ENCODE data around the gene CRYL1. TPM values are rescaled to one million over a fixed set of nuclear protein-coding genes. Genes with fewer than 3 reads are reported as not detected.

CRYL1 gene
- total and polyA plus RNA-seq, 2 of the 8 experiments (the other 6 are each of a cell fraction or from before 2014, with no cell fraction given): 1.9 to 6.4 TPM

DNA sequence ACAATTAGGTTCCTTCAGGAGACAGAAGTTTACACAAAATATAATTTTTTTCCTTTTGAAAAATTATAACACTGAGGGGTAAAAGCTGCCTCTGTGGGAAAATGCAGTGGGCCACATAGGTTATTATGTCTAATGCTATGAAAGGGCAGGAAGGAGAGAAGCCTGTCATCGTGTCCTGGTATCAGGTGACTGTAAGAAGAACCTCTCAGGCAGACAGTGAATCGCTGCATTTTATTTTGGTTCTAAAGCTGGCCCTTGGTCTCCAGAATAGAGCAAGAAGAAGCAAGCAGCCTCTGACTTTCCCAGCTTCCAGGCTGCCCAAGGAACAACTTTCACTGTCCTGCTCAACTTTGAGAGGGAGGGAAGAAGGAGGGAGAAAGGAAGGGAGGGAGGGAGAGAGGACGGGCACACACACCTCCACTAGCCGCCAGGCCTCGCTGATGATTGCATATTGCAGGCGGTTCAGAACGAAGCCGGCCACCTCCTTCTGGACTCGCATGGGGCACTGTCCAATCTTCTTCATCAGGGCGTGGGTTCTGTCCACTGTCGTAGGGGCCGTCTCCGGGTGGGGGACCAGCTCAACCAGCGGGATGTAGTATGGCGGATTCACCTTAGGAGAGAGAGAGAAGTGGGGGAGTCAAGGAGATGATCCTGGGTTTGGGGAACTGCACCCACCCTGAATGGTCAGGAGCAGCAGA, 93.8 kb downstream of the CRYL1 start:
- no peak overlapping the region for H4K5ac ChIP-seq (ENCODE audit: insufficient read length, low read depth, low read length)
- no peak overlapping the region for H3K23ac ChIP-seq (ENCODE audit: insufficient read length)
- no peak overlapping the region for H3K9ac ChIP-seq (replicated peaks in 1 of 4; ENCODE audit: extremely low read depth in 1 of 4, low read depth in 3 of 4, low read length in 3 of 4)
- H2BK12ac ChIP-seq (ENCODE audit: low read depth, low read length): no peak overlapping the region
- H3K79me1 ChIP-seq (ENCODE audit: low read depth, low read length): no peaks in the 10 kb centered on the region; the same call in 1 of the 2 replicates
- no peaks in the 10 kb centered on the region for H3K9me3 ChIP-seq (ENCODE audit: insufficient read depth in 2 of 2, low read depth in 1 of 2, low read length in 1 of 2)
- no peak overlapping the region for H2BK120ac ChIP-seq (replicated peaks; ENCODE audit: low read depth, low read length)
- ChIA-PET CTCF (ENCODE audit: partially characterized antibody) (interaction anchor here (1.1 kb wide), 2 partner anchors 9 to 99 kb away, joined by 3 read pairs; no protein-coding TSS in a partner anchor), POLR2A (ENCODE audit: partially characterized antibody) (no interaction called here)
- no peak overlapping the region for H3K56ac ChIP-seq (replicated peaks; ENCODE audit: insufficient read length, low read depth, low read length)
- no peak overlapping the region for H2AK5ac ChIP-seq (ENCODE audit: low read depth, low read length)
- no peak overlapping the region for H4K91ac ChIP-seq (replicated peaks; ENCODE audit: insufficient read length, low read length)
- FAIRE-seq (no peak), DNase-seq (ENCODE audit: low read depth in 1 of 2, low spot score in 2 of 2) (no peak)
- no peak overlapping the region for H3K4me2 ChIP-seq (ENCODE audit: insufficient read depth in 1 of 2, low read depth in 2 of 2, low read length in 2 of 2)
- no peak overlapping the region for H3K18ac ChIP-seq (ENCODE audit: extremely low read depth, low read length)
- H3K27ac ChIP-seq (ENCODE audit: low read depth, low read length): no peak overlapping the region
- H3K79me2 ChIP-seq (ENCODE audit: control insufficient read depth in 1 of 2, insufficient read depth in 2 of 2, low read length in 2 of 2): no peaks in the 10 kb centered on the region
- H3K4me1 ChIP-seq (replicated peaks in 1 of 4; ENCODE audit: control insufficient read depth in 3 of 4, insufficient read depth in 4 of 4, low read length in 3 of 4): no peaks in the 10 kb centered on the region; a peak in 2 of 7 replicates
- 90% methylated on average over 15 of the region's 15 CpGs; no CpG with 5 or more reads in 1 of the 2 experiments for WGBS, 2 experiments (ENCODE audit: extremely low coverage in 1 of 2, insufficient coverage in 1 of 2, insufficient read length in 1 of 2, insufficient replicate concordance in 2 of 2, low coverage in 1 of 2, low lambda C conversion rate in 2 of 2, missing lambda C conversion rate in 1 of 2)
- no peak overlapping the region for H4K8ac ChIP-seq (ENCODE audit: extremely low read depth, insufficient read depth, low read length)
- H3K4me3 ChIP-seq (ENCODE audit: extremely low read depth in 1 of 4, insufficient read depth in 2 of 4, low read depth in 3 of 4, low read length in 4 of 4): no peak overlapping the region
- no peak overlapping the region for H3K14ac ChIP-seq (ENCODE audit: insufficient read length)
- H4K20me1 ChIP-seq (replicated peaks in 1 of 2; ENCODE audit: control insufficient read depth in 1 of 2, insufficient read depth in 2 of 2, low read length in 2 of 2): no peaks in the 10 kb centered on the region
- no peaks in the 10 kb centered on the region; a peak in 1 of 7 replicates for H3K27me3 ChIP-seq (replicated peaks in 1 of 4; ENCODE audit: control insufficient read depth in 3 of 4, extremely low read depth in 1 of 4, insufficient read depth in 3 of 4, low read length in 3 of 4)
- no peak overlapping the region for H3K4ac ChIP-seq (replicated peaks; ENCODE audit: insufficient read length, low read depth, low read length)
- H2BK20ac ChIP-seq (ENCODE audit: low read length): no peak overlapping the region
- no peak overlapping the region for H2AFZ ChIP-seq (ENCODE audit: low read length)
- no peak overlapping the region for H2BK15ac ChIP-seq (ENCODE audit: low read length)
- no peaks in the 10 kb centered on the region for H3K23me2 ChIP-seq (ENCODE audit: low read depth, low read length)
- no peaks in the 10 kb centered on the region for H3K36me3 ChIP-seq (ENCODE audit: control insufficient read depth in 2 of 4, insufficient read depth in 4 of 4, low read length in 3 of 4)
- no peak overlapping the region for H2BK5ac ChIP-seq (ENCODE audit: low read depth, low read length)
- TF ChIP-seq TBP (IDR thresholded peaks at IDR 0.05; ENCODE audit: low read depth, low read length) (no peak), RNF2 (IDR thresholded peaks at IDR 0.05; ENCODE audit: borderline replicate concordance, low read depth, low read length, missing control alignments, poor library complexity, severe bottlenecking) (no peak), PHF8 (conservative IDR thresholded peaks at IDR 0.05; ENCODE audit: low read depth, low read length) (no peak), SUZ12 (IDR thresholded peaks at IDR 0.05; ENCODE audit: low read length) (no peak), SP2 (IDR thresholded peaks at IDR 0.05; ENCODE audit: low read length) (no peak), RAD21 (IDR thresholded peaks at IDR 0.05 in 1 of 2, conservative IDR thresholded peaks at IDR 0.05 in 1 of 2; ENCODE audit: low read depth in 2 of 2, low read length in 2 of 2) (no peak), SP1 (IDR thresholded peaks at IDR 0.05; ENCODE audit: low read depth, low read length) (no peak), ASH2L (IDR thresholded peaks at IDR 0.05; ENCODE audit: low read length) (no peak), CEBPB (IDR thresholded peaks at IDR 0.05; ENCODE audit: low read depth, low read length) (no peak), SIRT6 (IDR thresholded peaks at IDR 0.05; ENCODE audit: low read length) (no peak), TCF12 (IDR thresholded peaks at IDR 0.05; ENCODE audit: low read depth, low read length) (no peak)
- TF ChIP-seq, protein P1, sequence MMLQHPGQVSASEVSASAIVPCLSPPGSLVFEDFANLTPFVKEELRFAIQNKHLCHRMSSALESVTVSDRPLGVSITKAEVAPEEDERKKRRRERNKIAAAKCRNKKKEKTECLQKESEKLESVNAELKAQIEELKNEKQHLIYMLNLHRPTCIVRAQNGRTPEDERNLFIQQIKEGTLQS (IDR thresholded peaks at IDR 0.05; ENCODE audit: insufficient read depth, low read depth, low read length): no peak
- TF ChIP-seq, protein P2, sequence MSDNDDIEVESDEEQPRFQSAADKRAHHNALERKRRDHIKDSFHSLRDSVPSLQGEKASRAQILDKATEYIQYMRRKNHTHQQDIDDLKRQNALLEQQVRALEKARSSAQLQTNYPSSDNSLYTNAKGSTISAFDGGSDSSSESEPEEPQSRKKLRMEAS (IDR thresholded peaks at IDR 0.05): no peak
